HepG2 (cell line): Measurements from ENCODE around the gene GON4L. TPM values are rescaled to one million over a fixed set of nuclear protein-coding genes. Genes with fewer than 3 reads are reported as not detected.
A peak's percentile ranks its signal among the peaks of the same experiment; 100 is the strongest.

ENCODE experiments used
- ARID3A ChIP-seq: IDR thresholded peaks from 2 replicates; pipeline ENCODE4 v1.6.1; 2012; ENCODE audit warnings: low read depth, low read length, improper control_type of control experiment
- CEBPG ChIP-seq: IDR thresholded peaks from 2 replicates; pipeline ENCODE4 v1.6.1; 2016
- GABPA ChIP-seq, 2 experiments: IDR thresholded peaks; 2 replicates each; pipeline ENCODE4 v1.6.1; 2011 to 2016; ENCODE audit warnings: low read depth in 2 of 2, low read length in 1 of 2, missing biosample characterization in 1 of 2, missing genetic modification characterization in 1 of 2
- KDM1A ChIP-seq: IDR thresholded peaks from 2 replicates; pipeline ENCODE4 v1.6.1; 2016; ENCODE audit warnings: missing compliant biosample characterization
- KLF13 ChIP-seq: sonication (generic); formaldehyde crosslinking; IDR thresholded peaks from 2 replicates; pipeline ENCODE4 v1.4.0; 2020; ENCODE audit warnings: mild to moderate bottlenecking, missing genetic modification reagents
- KLF16 ChIP-seq, 2 experiments: sonication (generic) in 1 of 2; formaldehyde crosslinking in 1 of 2; IDR thresholded peaks; 2 replicates each; pipeline versions ENCODE4 v1.6.1 to v1.8.0; 2016 to 2023; ENCODE audit warnings: missing genetic modification reagents in 2 of 2, missing compliant biosample characterization in 1 of 2
- MIXL1 ChIP-seq: IDR thresholded peaks from 2 replicates; pipeline ENCODE4 v1.6.1; 2016
- MYPOP ChIP-seq: sonication (generic); formaldehyde crosslinking; IDR thresholded peaks from 2 replicates; pipeline ENCODE4 v1.8.1; 2023; ENCODE audit warnings: mild to moderate bottlenecking, moderate library complexity, missing genetic modification reagents
- NAIF1 ChIP-seq: sonication (generic); formaldehyde crosslinking; IDR thresholded peaks from 2 replicates; pipeline ENCODE4 v1.5.0; 2020; ENCODE audit warnings: mild to moderate bottlenecking, missing genetic modification reagents, borderline replicate concordance
- NONO ChIP-seq, 2 experiments: fragments of 450-650 bp in 1 of 2; sonication (generic) in 1 of 2; formaldehyde crosslinking in 1 of 2; IDR thresholded peaks in 1 of 2; conservative IDR thresholded peaks in 1 of 2; 2 replicates each; pipeline versions ENCODE4 v1.6.1 to v1.8.0; 2017 to 2022; ENCODE audit warnings: mild to moderate bottlenecking in 1 of 2, missing genetic modification reagents in 1 of 2, moderate library complexity in 1 of 2
- SOX6 ChIP-seq, 2 experiments: fragments of 450-650 bp in 1 of 2; sonication (generic) in 1 of 2; formaldehyde crosslinking in 1 of 2; IDR thresholded peaks; 2 replicates each; pipeline versions ENCODE4 v1.4.0 to v1.6.1; 2017 to 2020; ENCODE audit warnings: antibody characterized with exemption in 1 of 2, mild to moderate bottlenecking in 1 of 2, missing genetic modification reagents in 1 of 2
- SUZ12 ChIP-seq: fragments of 150-350 bp; IDR thresholded peaks from 2 replicates; pipeline ENCODE4 v1.6.1; 2014; ENCODE audit warnings: low read depth, low read length
- ZNF121 ChIP-seq: sonication (generic); formaldehyde crosslinking; IDR thresholded peaks from 2 replicates; pipeline ENCODE4 v1.5.0; 2020; ENCODE audit warnings: mild to moderate bottlenecking, missing genetic modification reagents
- ZNF841 ChIP-seq: sonication (generic); formaldehyde crosslinking; IDR thresholded peaks from 2 replicates; pipeline ENCODE4 v1.8.1; 2023; ENCODE audit warnings: missing genetic modification reagents, borderline replicate concordance
- polyA plus RNA-seq, 8 experiments: library from polyadenylated mRNA; depleted of rRNA in 3 of 8; stranded (reverse) in 7 of 8; unstranded in 1 of 8; fragments of >200 nt; fragmentation: Illumina TruSeq in 4 of 8; extraction: Trizol in 4 of 8; gene quantifications; 2 replicates each; pipeline versions ENCODE4 v1.2.1 to v1.2.3, GENCODE V29; 2011 to 2016; ENCODE audit warnings: low read depth in 4 of 8, missing spikeins in 1 of 8, mixed read lengths in 1 of 8; ENCODE audit not compliant: insufficient read depth in 1 of 8
- total RNA-seq, 5 experiments: library from RNA; depleted of rRNA; stranded (reverse); fragments of >200 nt; fragmentation: Illumina TruSeq; extraction: Trizol; gene quantifications; 2 replicates each; pipeline ENCODE4 v1.2.3, GENCODE V29; 2016; ENCODE audit warnings: low read depth in 1 of 5
- TF ChIP-seq, protein P1 (sequence below): IDR thresholded peaks from 2 replicates; pipeline ENCODE4 v1.6.1; 2016; ENCODE audit warnings: mild to moderate bottlenecking
- TF ChIP-seq, protein P2 (sequence below): sonication (generic); formaldehyde crosslinking; IDR thresholded peaks from 2 replicates; pipeline ENCODE4 v1.5.0; 2020; ENCODE audit warnings: mild to moderate bottlenecking, missing genetic modification reagents
- TF ChIP-seq, protein P3 (sequence below), 2 experiments: fragments of 450-650 bp in 1 of 2; sonication (generic) in 1 of 2; formaldehyde crosslinking; IDR thresholded peaks; 2 replicates each; pipeline versions ENCODE4 v1.5.0 to v1.8.0; 2020 to 2022; ENCODE audit warnings: mild to moderate bottlenecking in 1 of 2, missing genetic modification reagents in 1 of 2
- TF ChIP-seq, protein P4 (sequence below): sonication (generic); formaldehyde crosslinking; IDR thresholded peaks from 2 replicates; pipeline ENCODE4 v1.4.0; 2020; ENCODE audit warnings: missing genetic modification reagents

The GON4L gene
- total and polyA plus RNA-seq, 2 of the 13 experiments (the other 11 are each of a cell fraction or from before 2014, with no cell fraction given) = 14.6 to 19.6 TPM

DNA sequence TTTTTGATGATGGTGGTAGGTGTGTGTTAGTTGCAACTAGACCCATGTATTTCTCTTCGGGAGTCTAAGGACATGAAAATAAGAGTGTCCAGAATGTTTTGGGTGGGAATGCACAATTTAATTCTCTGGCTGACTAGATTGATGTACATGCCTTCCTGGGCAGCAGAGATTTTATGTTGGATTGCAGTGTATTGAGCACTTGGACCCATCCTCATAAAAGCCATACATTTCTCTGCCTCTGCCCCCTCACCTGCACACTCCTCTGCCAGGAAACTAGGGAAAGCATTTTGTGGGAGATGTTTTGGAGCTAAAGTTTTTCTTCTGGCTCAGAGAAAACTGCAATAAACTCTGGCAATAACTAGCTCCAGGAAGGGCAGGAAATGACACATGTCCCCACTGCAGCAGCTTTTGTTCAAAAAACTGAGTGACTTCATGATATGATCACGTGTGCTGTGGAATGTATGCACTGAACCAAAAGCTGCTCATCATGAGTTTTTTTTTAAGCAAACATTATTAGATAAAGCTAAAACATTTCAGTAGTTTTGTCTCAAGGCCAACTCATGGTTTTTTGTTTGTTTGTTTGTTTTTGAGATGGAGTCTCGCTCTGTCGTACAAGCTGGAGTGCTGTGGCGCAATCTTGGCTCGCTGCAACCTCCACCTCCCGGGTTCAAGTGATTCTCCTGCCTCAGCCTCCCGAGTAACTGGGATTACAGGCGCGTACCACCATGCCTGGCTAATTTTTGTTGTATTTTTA lies 36.6 kb upstream of the GON4L start (continued):
- TF ChIP-seq ARID3A (0 out of 2 replicates have a peak, but pooled peaks have one; percentile 26), KDM1A (CRISPR knock-in tag) (peak; percentile 95), ZNF841 (CRISPR knock-in tag) (no peak), NAIF1 (CRISPR knock-in tag) (no peak), KLF16 (CRISPR knock-in tag; IDR thresholded peaks at IDR 0.05) (peak in 1 of 2 experiments; percentile 49; a peak in 1 of 4 replicates), SOX6 (IDR thresholded peaks at IDR 0.05) (no peak), SOX6 (CRISPR knock-in tag; IDR thresholded peaks at IDR 0.05) (peak; percentile 70; the same call in 1 of the 2 replicates), MIXL1 (0 out of 2 replicates have a peak, but pooled peaks have one; percentile 44), MYPOP (peak; percentile 42; the same call in 1 of the 2 replicates), ZNF121 (CRISPR knock-in tag) (peak; percentile 64), SUZ12 (no peak), KLF13 (CRISPR knock-in tag) (no peak), CEBPG (CRISPR knock-in tag) (peak; percentile 77), GABPA (IDR thresholded peaks at IDR 0.05; ENCODE audit: low read depth, low read length) (no peak), GABPA (CRISPR knock-in tag; IDR thresholded peaks at IDR 0.05; ENCODE audit: low read depth) (peak; percentile 69), NONO (IDR thresholded peaks at IDR 0.05) (no peak), NONO (CRISPR knock-in tag; conservative IDR thresholded peaks at IDR 0.05) (no peak)
- TF ChIP-seq, protein P1, sequence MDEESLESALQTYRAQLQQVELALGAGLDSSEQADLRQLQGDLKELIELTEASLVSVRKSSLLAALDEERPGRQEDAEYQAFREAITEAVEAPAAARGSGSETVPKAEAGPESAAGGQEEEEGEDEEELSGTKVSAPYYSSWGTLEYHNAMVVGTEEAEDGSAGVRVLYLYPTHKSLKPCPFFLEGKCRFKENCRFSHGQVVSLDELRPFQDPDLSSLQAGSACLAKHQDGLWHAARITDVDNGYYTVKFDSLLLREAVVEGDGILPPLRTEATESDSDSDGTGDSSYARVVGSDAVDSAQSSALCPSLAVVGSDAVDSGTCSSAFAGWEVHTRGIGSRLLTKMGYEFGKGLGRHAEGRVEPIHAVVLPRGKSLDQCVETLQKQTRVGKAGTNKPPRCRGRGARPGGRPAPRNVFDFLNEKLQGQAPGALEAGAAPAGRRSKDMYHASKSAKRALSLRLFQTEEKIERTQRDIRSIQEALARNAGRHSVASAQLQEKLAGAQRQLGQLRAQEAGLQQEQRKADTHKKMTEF (CRISPR knock-in tag) = peak; percentile 48; the same call in 1 of the 2 replicates
- TF ChIP-seq, protein P2, sequence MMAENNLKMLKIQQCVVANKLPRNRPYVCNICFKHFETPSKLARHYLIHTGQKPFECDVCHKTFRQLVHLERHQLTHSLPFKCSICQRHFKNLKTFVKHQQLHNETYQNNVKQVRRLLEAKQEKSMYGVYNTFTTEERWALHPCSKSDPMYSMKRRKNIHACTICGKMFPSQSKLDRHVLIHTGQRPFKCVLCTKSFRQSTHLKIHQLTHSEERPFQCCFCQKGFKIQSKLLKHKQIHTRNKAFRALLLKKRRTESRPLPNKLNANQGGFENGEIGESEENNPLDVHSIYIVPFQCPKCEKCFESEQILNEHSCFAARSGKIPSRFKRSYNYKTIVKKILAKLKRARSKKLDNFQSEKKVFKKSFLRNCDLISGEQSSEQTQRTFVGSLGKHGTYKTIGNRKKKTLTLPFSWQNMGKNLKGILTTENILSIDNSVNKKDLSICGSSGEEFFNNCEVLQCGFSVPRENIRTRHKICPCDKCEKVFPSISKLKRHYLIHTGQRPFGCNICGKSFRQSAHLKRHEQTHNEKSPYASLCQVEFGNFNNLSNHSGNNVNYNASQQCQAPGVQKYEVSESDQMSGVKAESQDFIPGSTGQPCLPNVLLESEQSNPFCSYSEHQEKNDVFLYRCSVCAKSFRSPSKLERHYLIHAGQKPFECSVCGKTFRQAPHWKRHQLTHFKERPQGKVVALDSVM = peak; percentile 100
- TF ChIP-seq, protein P3, sequence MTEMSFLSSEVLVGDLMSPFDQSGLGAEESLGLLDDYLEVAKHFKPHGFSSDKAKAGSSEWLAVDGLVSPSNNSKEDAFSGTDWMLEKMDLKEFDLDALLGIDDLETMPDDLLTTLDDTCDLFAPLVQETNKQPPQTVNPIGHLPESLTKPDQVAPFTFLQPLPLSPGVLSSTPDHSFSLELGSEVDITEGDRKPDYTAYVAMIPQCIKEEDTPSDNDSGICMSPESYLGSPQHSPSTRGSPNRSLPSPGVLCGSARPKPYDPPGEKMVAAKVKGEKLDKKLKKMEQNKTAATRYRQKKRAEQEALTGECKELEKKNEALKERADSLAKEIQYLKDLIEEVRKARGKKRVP (CRISPR knock-in tag; IDR thresholded peaks at IDR 0.05) = peak in 1 of 2 experiments; percentile 61; a peak in 1 of 4 replicates
- TF ChIP-seq, protein P4, sequence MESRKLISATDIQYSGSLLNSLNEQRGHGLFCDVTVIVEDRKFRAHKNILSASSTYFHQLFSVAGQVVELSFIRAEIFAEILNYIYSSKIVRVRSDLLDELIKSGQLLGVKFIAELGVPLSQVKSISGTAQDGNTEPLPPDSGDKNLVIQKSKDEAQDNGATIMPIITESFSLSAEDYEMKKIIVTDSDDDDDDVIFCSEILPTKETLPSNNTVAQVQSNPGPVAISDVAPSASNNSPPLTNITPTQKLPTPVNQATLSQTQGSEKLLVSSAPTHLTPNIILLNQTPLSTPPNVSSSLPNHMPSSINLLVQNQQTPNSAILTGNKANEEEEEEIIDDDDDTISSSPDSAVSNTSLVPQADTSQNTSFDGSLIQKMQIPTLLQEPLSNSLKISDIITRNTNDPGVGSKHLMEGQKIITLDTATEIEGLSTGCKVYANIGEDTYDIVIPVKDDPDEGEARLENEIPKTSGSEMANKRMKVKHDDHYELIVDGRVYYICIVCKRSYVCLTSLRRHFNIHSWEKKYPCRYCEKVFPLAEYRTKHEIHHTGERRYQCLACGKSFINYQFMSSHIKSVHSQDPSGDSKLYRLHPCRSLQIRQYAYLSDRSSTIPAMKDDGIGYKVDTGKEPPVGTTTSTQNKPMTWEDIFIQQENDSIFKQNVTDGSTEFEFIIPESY (CRISPR knock-in tag) = peak; percentile 37; the same call in 1 of the 2 replicates
